Measurements from ENCODE around the gene WHAMM. TPM values are rescaled to one million over a fixed set of nuclear protein-coding genes. Genes with fewer than 3 reads are reported as not detected.
A peak's percentile ranks its signal among the peaks of the same experiment; 100 is the strongest.

WHAMM gene
- total RNA-seq, 4 donors from 2014 or later = 14.1 to 22.1 (median 21.8) TPM

- intact Hi-C loops (cut with DNase I; ENCODE audit: low total_unique reads) (no loop called here), in situ Hi-C loops (cut with MboI; ENCODE audit: low sequenced_read_pairs in 4 of 4) (no loop called here)
- DNase-seq (no peak), ATAC-seq (no peak)
- H3K9me3 ChIP-seq = no peaks in the 10 kb centered on the region
- H3K4me3 ChIP-seq = no peak overlapping the region
- no peaks in the 10 kb centered on the region for H3K27me3 ChIP-seq
- H3K4me1 ChIP-seq = peaks cover 42 to 54% of the 10 kb centered on the region in 2 donors
- H3K27ac ChIP-seq = peak overlapping the region; percentile 92 to 99 (median 96)
- no peaks in the 10 kb centered on the region for H3K36me3 ChIP-seq
- TF ChIP-seq POLR2A (IDR thresholded peaks at IDR 0.05) = no peak
- TF ChIP-seq CTCF (IDR thresholded peaks at IDR 0.05 in 4 of 5, conservative IDR thresholded peaks at IDR 0.05 in 1 of 5) = no peak
Observed at GRCh38 chr15:82798104-82798503, 11.3 kb upstream of the WHAMM start.

- peak overlapping the region; percentile 92 to 99 (median 96) for H3K27ac ChIP-seq
- H3K4me3 ChIP-seq = no peak overlapping the region
- no peaks in the 10 kb centered on the region for H3K9me3 ChIP-seq
- ATAC-seq (no peak), DNase-seq (no peak)
- H3K4me1 ChIP-seq = peaks cover 46 to 59% of the 10 kb centered on the region in 2 donors
- intact Hi-C loops (cut with DNase I; ENCODE audit: low total_unique reads) (no loop called here), in situ Hi-C loops (cut with MboI; ENCODE audit: low sequenced_read_pairs in 4 of 4) (no loop called here)
- TF ChIP-seq CTCF (IDR thresholded peaks at IDR 0.05 in 4 of 5, conservative IDR thresholded peaks at IDR 0.05 in 1 of 5) (no peak), POLR2A (IDR thresholded peaks at IDR 0.05) (no peak)
- H3K36me3 ChIP-seq = no peaks in the 10 kb centered on the region
- no peaks in the 10 kb centered on the region for H3K27me3 ChIP-seq
Observed at GRCh38 chr15:82798531-82799166, 10.8 kb upstream of the WHAMM start.

GRCh38 chr15:82799183-82799841 lies 10.1 kb upstream of the WHAMM start:
- TF ChIP-seq CTCF (IDR thresholded peaks at IDR 0.05 in 4 of 5, conservative IDR thresholded peaks at IDR 0.05 in 1 of 5) (no peak), POLR2A (IDR thresholded peaks at IDR 0.05) (no peak)
- H3K36me3 ChIP-seq = no peaks in the 10 kb centered on the region
- H3K4me3 ChIP-seq = no peak overlapping the region
- ATAC-seq (peak in 1 of 2 donors; percentile 31), DNase-seq (peak in 1 of 2 donors; percentile 58)
- intact Hi-C loops (cut with DNase I; ENCODE audit: low total_unique reads) = no loop called here
- H3K27ac ChIP-seq = peak overlapping the region; percentile 92 to 99 (median 96)
- no peaks in the 10 kb centered on the region for H3K9me3 ChIP-seq
- H3K27me3 ChIP-seq = no peaks in the 10 kb centered on the region
- in situ Hi-C loops (cut with MboI; ENCODE audit: low sequenced_read_pairs in 4 of 4) = no loop called here
- H3K4me1 ChIP-seq = peaks cover 52 to 66% of the 10 kb centered on the region in 2 donors

GRCh38 chr15:82802497-82802896 lies 6.9 kb upstream of the WHAMM start:
- no peaks in the 10 kb centered on the region for H3K27me3 ChIP-seq
- no peaks in the 10 kb centered on the region for H3K9me3 ChIP-seq
- in situ Hi-C loops (cut with MboI; ENCODE audit: low sequenced_read_pairs in 4 of 4) = loop anchor here in 3 of 4 donors (5.0 to 25.0 kb wide), 3 partner anchors 35 to 265 kb away; partner anchors contain the start of gene RPS17 (in 2 of the 3)
- H3K4me1 ChIP-seq = peaks cover 59 to 74% of the 10 kb centered on the region in 2 donors
- DNase-seq (no peak), ATAC-seq (no peak)
- peak overlapping the region; percentile 92 to 99 (median 96) for H3K27ac ChIP-seq
- H3K36me3 ChIP-seq = no peaks in the 10 kb centered on the region
- TF ChIP-seq CTCF (IDR thresholded peaks at IDR 0.05 in 4 of 5, conservative IDR thresholded peaks at IDR 0.05 in 1 of 5) (no peak), POLR2A (IDR thresholded peaks at IDR 0.05) (no peak)
- no peak overlapping the region for H3K4me3 ChIP-seq
- intact Hi-C loops (cut with DNase I; ENCODE audit: low total_unique reads) = no loop called here
